Measurements from ENCODE around the gene FYCO1.

The FYCO1 gene

GRCh38 chr3:45965253-45965652, 30.4 kb downstream of the FYCO1 start:
- no peak for DNase-seq (ENCODE audit: low read depth)

GRCh38 chr3:45964139-45964538, 31.5 kb downstream of the FYCO1 start:
- DNase-seq (ENCODE audit: low read depth) = no peak

GRCh38 chr3:45962033-45962432, 33.6 kb downstream of the FYCO1 start:
- no peak for DNase-seq (ENCODE audit: low read depth)

- DNase-seq (ENCODE audit: low read depth) = no peak
Observed at GRCh38 chr3:45960289-45960688, 35.3 kb downstream of the FYCO1 start.

- DNase-seq (ENCODE audit: low read depth) = no peak
Observed at GRCh38 chr3:45959201-45959600, 36.4 kb downstream of the FYCO1 start.

GRCh38 chr3:45958321-45958791, 37.3 kb downstream of the FYCO1 start:
- DNase-seq (ENCODE audit: low read depth) = no peak

GRCh38 chr3:45957586-45957985, 38.0 kb downstream of the FYCO1 start:
- DNase-seq (ENCODE audit: low read depth) = no peak

- no peak for DNase-seq (ENCODE audit: low read depth)
Observed at GRCh38 chr3:45955706-45956105, 39.9 kb downstream of the FYCO1 start.

GRCh38 chr3:45955017-45955647, 40.5 kb downstream of the FYCO1 start:
- no peak for DNase-seq (ENCODE audit: low read depth)

- no peak for DNase-seq (ENCODE audit: low read depth)
Observed at GRCh38 chr3:45954306-45954705, 41.3 kb downstream of the FYCO1 start.

- DNase-seq (ENCODE audit: low read depth) = no peak
Observed at GRCh38 chr3:45953536-45953935, 42.1 kb downstream of the FYCO1 start.

GRCh38 chr3:45952456-45952855, 43.2 kb downstream of the FYCO1 start:
- no peak for DNase-seq (ENCODE audit: low read depth)

GRCh38 chr3:45951946-45952345, 43.7 kb downstream of the FYCO1 start:
- no peak for DNase-seq (ENCODE audit: low read depth)

- DNase-seq (ENCODE audit: low read depth) = no peak
Observed at GRCh38 chr3:45950686-45951600, 44.7 kb downstream of the FYCO1 start.

- DNase-seq (ENCODE audit: low read depth) = no peak
Observed at GRCh38 chr3:45950131-45950530, 45.5 kb downstream of the FYCO1 start.

GRCh38 chr3:45949432-45949831, 46.2 kb downstream of the FYCO1 start:
- DNase-seq (ENCODE audit: low read depth) = no peak

GRCh38 chr3:45948881-45949280, 46.7 kb downstream of the FYCO1 start:
- no peak for DNase-seq (ENCODE audit: low read depth)

GRCh38 chr3:45948311-45948781, 47.3 kb downstream of the FYCO1 start:
- DNase-seq (ENCODE audit: low read depth) = no peak

GRCh38 chr3:45947361-45947760, 48.3 kb downstream of the FYCO1 start:
- DNase-seq (ENCODE audit: low read depth) = no peak

- no peak for DNase-seq (ENCODE audit: low read depth)
Observed at GRCh38 chr3:45946875-45947274, 48.7 kb downstream of the FYCO1 start.

GRCh38 chr3:45946307-45946706, 49.3 kb downstream of the FYCO1 start:
- DNase-seq (ENCODE audit: low read depth) = no peak

- no peak for DNase-seq (ENCODE audit: low read depth)
Observed at GRCh38 chr3:45944830-45945620, 50.6 kb downstream of the FYCO1 start.

Data from stimulated activated CD8-positive, alpha-beta memory T cell treated with anti-CD3 and anti-CD28 coated beads, Interleukin-12 subunit alpha, Interleukin-12 subunit beta, amount 100 ng/mL, for 4 hours (primary cell).